SK-N-DZ (cell line): Measurements from ENCODE around the gene MTUS2.

Experiments
- DNase-seq: peaks from one replicate; pipeline ENCODE4 v3.0.0-alpha.2; 2015; ENCODE audit warnings: low spot score

The MTUS2 gene

DNA sequence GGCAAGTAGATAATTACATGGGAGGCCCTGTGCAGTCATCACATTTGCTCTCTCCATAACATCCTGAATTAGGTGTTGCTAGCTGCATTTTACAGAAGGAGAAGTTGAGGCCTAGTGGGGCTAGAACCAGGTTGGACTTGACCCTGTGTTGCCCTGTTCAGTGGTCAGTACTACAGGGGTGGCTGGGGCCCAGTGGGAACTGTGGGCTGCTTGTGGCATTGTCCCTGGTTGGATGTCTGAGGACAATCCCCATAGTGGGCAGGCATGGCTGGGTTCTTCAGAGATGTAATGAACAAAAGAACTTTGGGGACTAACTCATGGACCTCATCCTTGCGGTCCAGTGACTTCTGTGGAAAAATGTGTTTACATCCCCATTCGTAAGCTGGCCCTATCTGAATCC, 38.9 kb downstream of the MTUS2 start:
- no peak for DNase-seq

DNA sequence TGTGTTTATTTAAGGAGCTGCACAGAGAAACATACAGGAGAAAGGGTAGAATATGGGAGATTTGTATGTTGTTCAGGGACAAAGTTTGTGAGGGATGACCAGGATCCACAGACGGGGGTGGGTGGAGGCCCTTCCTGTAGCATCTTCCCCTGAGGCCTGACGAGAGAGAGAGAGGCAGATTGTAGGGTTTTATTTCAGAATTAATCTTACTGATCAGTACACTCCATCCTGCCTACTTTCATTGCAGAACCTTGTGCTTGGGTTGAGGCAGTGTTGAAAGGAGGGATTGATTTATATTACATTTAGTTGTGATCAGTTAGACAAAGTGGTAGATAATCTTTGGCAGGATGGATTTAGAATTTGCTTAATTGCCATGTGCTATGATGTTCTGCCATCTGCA, 39.6 kb downstream of the MTUS2 start:
- DNase-seq, result peak; percentile 20

DNA sequence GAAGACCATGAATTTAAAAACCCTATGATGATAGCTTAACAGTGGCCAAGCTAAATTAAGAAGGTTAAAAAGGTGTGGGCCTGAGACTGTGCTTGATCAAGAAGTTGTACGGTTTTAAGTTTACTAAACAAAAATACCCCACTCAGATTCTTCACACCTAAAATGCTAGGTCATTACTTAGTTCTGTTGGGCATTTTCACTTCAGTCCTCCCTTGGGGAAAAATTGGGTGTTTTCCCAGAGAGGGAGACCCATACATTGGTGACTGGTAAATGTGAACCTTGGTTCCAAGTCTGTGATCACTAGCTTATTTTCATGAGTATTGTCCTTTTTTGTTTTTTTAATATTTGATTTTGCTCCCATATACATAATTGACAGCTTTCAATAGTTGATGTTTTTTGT, 44.4 kb downstream of the MTUS2 start:
- DNase-seq, result no peak

DNA sequence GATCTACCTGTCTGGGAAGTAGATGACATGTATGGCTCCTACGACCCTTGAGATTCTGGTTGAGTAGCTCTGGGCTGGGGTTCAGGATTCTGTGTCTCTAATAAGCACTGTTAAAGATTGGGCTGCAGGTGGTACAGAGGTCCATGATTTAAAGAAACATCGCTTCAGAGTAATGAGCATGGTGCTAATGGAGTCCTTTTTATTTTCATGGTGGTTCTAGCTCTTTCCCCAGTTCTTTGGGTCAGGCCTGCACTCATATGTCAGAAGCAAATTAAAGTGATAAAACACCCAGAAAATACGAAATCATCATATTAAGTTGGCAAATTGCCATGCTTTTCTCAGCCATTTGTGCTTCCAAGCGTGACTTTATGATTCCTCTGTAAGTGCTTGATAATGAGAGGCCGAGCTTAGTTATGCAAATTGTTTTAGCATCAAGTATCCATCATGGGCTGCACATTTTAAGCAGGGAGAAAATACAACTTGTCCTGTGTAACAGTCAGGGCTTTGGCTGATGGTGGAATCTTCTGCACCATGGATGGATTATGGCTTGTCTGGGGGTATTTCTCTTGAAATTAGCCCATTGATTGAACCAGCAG, 45.1 kb downstream of the MTUS2 start:
- no peak for DNase-seq

DNA sequence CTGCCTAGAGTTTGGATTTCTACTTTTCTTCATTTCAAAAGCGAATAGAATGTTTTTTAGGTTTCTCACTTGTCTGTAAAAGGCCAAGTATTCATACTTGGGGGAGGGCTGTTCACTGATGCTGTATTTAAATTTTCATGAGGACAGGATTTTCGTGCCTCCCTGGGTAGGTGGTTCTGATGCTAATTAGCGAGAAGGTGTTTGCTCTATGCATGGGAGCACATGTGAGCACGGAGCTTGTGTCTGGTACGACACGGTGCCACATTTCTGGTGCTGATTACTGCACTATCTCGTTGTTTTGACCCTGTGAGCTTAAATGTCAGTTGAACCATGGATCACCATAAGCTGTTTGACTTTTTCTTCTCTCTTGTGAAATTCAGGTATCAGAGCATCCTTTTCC, 45.8 kb downstream of the MTUS2 start:
- no peak for DNase-seq

DNA sequence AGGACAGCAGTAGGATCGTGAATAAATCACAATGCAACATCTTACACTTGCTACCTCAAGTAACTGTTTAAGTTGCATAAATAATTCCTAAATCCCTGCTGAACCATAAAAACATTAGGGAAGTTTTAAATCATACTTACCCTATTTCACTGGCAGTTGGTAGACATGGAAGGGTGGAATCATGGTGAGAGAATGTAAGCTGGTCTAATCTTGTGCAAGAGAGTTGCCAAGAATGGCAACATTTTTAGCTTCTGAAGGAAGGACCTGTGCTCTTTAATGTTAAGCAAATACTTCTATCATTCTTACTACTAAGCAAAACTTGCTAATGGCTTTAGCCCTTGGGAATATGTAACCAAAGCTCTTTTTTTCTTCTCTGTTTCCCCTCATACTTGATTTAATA, 46.8 kb downstream of the MTUS2 start:
- DNase-seq, result no peak

DNA sequence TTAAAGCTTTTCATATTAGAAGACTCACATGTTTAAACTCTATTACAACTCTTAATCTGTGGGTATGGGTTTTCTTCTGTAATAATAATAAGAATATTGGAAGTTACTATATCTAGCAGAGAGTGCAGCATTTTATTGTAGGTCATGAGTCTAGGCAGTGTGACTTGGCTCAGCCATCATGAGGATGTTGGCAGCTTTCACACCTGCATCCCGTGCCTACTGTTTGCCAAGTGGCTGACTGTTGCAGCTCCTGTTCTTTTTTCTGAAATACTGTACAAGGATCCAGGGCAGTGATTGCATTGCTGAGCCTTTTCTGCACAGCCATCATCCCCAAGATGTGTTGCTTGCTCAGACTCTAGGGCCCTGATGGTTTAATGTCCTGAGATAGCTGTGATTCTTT, 47.4 kb downstream of the MTUS2 start:
- no peak for DNase-seq

DNA sequence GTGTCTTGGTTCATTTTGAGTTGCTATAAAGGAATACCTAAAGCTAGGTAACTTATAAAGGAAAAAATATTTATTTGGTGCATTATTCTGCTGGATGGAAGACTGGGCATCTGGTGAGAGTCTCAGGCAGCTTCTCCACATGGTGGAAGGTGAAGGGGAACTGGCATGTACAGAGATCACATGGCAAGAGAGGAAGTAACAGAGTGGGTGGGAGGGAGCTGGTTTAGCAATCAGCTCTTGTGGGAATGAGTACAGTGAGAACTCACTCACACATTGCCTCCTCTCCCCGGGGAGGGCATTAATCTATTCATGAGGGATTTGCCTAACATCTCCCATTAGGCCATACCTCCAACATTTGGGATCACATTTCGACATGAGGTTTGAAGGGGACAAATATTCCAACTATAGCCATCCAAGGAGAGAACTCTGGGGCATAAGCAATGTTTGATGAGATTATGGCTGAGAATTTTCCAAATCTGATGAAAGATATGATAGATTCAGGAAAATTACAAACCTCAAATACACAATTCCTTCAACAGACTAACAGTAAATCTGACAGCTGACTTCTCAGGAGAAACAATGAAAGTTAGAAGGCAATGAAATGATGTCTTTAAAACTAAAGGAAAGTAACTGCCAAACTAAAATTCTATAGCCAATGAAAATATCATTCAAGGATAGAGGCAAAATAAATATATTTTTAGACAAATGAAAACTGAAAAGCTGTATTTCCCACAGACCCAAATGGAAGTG, 52.5 kb downstream of the MTUS2 start:
- no peak for DNase-seq

DNA sequence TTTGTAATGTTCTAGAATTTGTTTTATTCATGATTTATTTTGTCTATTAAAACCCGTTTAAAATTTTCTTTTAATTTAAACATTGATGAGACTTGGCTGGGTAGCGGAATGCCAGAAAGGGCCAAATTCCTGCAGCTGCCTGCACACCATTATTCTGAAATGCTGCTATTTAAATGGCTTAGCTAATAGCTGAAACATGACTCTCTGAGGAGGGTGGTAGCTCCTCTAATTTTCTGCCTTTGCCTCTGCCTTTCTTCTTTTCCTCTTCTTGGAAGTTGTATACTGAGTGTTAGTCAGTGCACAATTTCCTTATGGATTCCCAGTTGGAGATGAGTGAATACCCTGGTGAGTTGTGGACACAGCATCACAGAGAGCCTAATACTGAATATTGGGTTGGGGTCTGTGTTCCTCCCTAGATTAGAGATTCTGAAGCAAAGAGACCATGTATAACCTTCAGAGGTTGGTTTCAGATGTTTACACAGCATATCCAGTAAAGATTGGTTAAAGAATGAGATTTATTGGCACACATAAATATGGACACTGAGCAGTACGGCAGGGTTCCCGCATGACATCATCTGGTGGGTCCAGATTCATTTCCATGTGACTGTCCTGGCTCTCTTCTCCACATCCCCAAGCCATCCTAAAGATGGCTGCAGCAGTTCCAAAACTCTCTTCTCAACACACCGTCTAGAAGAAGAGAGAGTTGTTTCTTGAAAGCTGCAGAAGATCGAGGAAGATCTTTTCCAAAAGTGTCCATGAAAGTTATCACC, 55.9 kb downstream of the MTUS2 start:
- no peak for DNase-seq

DNA sequence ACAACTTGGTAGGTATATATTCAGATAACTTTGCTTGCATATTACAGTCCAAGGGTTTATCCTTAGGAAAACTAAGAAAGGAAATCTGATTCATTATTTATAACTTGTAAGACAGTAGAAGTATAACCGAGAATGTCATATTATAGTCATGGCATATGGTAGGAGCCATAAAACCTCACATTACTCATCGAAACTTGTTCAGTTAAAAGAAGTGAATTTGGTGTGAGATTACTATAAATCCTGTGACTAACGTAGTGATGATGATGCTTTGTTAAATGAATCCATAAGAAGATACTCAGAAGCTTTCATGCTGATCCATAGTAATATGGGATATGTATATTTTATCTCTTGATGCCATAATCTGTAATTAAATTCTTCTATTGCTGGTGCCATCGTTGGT, 57.3 kb downstream of the MTUS2 start:
- no peak for DNase-seq

DNA sequence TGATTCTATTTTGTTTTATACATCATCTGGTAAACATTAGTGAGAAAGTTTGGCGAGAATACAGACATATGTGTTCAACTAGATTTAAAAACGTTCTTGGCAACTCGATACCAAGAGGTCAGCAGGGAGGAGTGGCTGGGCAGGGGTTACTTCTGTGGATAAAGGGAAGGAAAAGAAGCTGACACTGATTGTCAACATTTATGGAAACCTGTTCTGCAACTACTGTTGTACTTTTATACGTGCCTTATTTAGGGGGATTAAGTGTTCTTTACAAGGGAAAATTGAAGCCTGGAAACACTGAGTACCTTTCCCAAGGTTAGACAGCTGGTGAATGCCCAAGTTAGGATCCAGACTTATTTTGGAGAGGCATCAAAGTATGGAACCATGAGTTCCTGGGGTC, 65.0 kb downstream of the MTUS2 start:
- DNase-seq, result no peak

DNA sequence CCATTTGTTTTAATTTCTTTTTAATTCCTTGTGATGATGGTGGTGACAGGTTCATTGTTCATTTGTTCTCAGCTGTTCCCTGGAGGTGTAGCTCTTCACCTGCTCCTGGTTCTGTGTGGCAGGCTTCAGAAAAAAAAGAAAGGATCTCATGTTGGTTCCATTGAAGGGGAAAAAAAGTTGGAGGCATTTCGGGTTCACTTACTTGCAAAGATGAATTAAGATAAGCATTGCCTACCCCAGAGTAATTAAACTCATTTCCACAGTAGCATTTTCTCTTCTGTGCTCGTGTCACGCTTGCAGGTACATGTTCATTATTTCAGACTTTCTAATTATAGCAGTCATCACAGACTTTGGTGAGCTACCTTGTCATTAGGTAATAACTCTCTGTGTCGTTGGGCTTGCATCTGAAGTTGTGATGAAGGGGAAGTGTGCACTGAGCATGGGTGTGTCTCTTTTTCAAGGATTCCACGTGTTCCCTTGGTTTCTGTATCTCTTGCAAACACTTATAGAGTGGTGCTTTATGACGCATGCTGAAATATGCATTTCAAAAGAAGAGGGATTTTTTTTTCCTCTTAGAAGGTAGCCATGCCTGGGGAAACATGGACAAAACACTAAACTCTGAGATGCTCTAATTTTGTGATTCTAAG, 69.1 kb downstream of the MTUS2 start:
- no peak for DNase-seq

DNA sequence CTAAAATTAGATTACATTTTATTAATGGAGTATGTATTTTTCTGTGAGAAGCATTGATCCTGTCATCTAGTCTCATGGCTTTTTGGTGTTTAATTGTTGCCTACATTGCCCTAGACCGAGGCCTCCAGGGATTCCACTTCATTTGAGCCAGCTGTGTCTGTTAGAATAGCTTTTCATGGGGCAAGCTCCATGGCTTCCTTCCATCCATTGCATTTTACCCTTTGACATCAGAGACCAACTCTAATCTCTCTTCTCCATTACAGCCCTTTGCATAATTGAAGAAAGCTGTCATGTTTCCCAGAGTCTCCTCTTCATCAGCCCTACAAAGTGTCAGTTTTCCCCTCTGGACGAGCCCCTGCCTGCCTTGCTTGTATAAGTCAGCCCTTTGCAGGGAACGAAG, 70.6 kb downstream of the MTUS2 start:
- DNase-seq, result no peak

DNA sequence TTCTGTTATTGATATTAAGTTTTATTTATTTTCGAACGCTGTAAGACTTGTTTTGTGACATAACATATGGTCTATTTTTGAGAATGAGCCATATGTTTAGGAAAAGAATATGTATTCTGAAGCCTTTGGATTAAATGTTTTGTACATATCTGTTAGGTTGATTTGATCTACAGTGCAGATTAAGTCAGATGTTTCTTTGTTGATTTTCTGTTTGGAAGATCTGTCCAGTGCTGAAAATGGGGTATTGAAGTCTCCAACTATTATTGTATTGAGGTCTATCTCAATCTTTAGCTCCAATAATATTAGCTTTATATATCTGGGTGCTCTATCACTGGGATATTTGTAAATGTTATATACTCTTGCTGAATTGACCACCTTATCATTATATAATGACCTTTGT, 97.9 kb downstream of the MTUS2 start:
- no peak for DNase-seq

DNA sequence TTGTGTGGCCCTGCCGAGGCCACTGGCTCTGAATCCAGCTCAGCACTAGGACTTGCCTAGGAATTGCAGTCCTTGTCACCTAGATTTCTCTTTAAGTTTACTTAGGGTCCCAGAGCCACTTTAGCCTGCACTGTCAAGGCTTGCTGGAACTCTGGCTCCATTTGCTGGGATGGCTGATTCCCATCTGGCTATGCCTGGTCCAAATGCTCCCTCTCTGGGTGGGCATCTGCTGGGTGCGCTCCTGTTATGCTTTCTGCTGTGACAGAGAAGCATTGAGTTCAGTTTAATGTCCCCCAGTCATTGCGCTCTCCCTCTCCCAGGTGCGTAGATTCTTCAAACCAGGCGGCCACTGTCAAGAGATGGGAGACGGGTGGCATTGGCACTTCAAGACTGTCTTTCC, 102.2 kb downstream of the MTUS2 start:
- DNase-seq, result no peak

DNA sequence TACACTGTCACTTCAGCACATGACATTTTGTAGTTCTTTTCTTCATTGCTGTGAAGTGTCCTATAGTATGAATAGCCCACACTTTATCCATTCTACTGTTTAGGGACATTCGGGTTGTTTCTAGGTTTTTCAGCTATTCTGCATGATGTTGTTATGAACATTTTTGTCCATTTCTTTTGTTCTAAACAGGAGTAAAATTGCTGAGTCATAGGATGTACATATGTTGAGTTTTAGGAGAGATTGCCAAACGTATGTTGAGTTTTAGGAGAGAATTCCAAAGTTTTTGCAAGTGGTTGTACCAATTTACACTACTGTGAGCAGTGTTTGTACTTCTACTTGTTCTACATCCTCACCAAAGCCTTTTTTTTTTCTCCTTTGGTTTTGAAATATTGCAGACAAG, 115.0 kb downstream of the MTUS2 start:
- no peak for DNase-seq

DNA sequence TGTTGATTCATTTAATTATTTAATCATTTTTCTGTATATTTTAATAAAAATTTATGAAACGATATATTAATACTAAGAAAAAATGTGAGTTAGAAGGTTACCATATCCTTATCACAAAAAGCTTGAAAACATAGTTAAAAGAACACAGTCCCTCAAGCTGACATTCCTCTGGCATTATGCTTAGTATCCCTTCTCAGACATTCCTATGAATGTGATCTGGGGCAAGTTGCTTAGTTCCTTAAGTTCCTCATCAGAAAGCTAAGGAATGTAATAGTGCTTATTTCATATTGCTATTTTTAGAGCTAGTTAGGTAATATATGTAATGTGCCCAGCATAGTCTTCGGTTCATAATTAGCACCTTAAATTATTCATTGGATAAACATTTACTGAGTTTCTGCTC, 122.8 kb downstream of the MTUS2 start:
- DNase-seq, result no peak

DNA sequence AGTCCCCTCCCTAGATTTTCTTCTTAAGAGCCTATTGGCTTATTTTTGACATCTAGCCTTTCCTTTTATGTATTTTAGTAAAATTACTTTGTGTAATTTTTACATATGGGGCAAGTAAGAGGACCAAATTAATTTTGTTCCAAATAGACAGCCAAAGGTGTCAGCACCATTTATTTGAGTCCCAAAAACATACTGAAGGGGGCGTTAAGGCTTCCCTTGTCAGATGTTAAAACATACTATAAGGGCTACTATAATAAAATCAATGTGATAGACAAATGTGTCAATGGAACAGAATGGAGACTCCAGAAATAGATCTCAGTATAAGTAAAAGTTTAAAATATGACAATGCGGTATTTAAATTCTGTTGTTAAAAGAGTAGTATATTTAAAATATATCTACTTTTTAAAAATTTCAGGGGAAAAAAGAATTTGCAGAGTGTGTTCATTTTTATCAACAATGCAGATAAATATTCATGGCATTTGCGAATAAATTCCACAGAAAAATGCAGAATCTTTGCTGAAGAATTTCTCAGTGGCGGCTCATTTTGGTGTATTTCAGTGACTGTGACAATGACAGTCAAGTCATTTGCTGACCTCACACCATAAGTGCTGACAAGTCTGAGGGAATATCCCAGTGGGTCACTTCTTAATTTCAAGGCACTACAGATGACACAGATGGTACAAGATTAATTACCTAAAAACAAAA, 133.7 kb downstream of the MTUS2 start:
- no peak for DNase-seq

DNA sequence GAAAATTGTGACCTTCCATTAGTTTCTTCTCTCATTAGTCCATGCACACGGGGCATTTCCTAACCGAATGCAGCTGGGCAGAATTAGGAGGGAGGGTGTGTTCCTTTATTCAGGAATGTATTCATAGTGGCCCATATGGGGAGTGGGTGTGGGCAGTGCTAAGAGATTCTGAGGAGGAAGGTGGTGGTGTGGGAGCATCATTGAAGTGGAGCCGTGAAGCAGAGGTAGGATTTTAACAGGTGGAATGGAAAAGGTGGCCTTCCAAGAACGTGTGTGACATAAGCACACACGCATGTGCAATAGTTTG, 134.2 kb downstream of the MTUS2 start:
- DNase-seq, result no peak

DNA sequence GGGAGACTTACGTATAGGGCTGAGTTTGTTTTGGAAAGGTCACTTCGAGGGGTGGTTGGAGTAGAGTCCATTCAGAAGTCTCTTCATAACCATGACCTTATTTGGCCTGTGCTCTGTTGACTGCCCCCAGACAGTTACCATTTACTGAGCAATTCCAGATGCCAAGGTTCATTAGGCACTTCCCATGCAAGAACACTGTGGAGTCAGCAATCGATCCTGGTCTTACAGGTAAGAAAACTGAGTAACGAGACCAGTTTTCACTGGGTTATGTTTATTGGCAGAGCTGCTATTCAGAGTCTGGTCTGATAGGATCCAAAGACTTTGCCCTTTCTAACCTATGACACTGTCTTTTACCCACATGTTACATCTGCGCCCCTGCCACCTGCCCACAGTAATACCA, 134.7 kb downstream of the MTUS2 start:
- no peak for DNase-seq

DNA sequence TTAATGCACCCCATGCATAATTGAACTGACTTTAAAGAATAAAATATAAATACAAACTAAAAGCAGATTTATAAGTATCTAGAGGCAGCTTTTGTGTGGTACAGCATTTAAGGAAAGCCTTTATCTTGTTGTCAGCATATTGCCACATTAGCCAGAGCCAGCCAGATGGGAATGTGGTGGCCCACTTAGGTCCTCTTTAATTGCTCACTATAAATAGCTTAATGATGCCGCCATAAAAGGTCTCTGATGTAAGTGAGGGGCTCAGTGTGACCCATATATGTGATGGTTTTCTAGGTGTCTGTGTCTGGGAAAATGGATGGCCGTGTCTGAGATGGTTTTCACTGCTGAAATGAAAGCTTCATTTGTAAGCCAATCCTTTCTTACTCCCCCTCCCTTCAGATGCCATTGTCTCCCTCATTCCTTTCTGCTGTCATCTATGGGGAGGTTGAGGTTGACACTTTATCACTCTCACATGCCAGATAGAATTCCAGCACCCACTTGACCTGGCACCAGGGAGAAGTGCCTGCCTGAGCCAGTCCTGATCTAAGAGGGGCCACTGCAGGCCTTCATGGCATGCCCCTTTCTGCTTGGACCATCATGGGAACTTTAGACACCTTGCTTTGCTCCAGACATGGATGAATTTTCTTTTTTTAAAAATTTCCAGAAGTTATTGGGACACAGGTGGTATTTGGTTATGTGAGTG, 135.3 kb downstream of the MTUS2 start:
- no peak for DNase-seq
